WTC11 (cell line): ENCODE measurements around the gene NRP2.

Experiments used
- ATF3 ChIP-seq: sonication (generic); formaldehyde crosslinking; conservative IDR thresholded peaks from 2 replicates; pipeline ENCODE4 v1.8.1; 2022; ENCODE audit warnings: mild to moderate bottlenecking, missing genetic modification reagents
- CBFB ChIP-seq: sonication (generic); formaldehyde crosslinking; IDR thresholded peaks from 2 replicates; pipeline ENCODE4 v1.8.1; 2022; ENCODE audit warnings: mild to moderate bottlenecking, low read depth, missing genetic modification reagents
- FOXK1 ChIP-seq: sonication (generic); formaldehyde crosslinking; IDR thresholded peaks from 2 replicates; pipeline ENCODE4 v1.8.0; 2022; ENCODE audit warnings: mild to moderate bottlenecking, moderate library complexity, missing genetic modification reagents
- MAX ChIP-seq: sonication (generic); formaldehyde crosslinking; IDR thresholded peaks from 2 replicates; pipeline ENCODE4 v1.8.0; 2022; ENCODE audit warnings: mild to moderate bottlenecking, missing genetic modification reagents
- NR1H2 ChIP-seq: sonication (generic); formaldehyde crosslinking; IDR thresholded peaks from 2 replicates; pipeline ENCODE4 v1.9.0; 2021; ENCODE audit warnings: mild to moderate bottlenecking, moderate library complexity, missing genetic modification reagents
- NR3C1 ChIP-seq: sonication (generic); formaldehyde crosslinking; conservative IDR thresholded peaks from 2 replicates; pipeline ENCODE4 v1.8.1; 2023; ENCODE audit warnings: low read depth, mild to moderate bottlenecking, missing genetic modification reagents
- RELA ChIP-seq: sonication (generic); formaldehyde crosslinking; IDR thresholded peaks from 2 replicates; pipeline ENCODE4 v1.8.1; 2022; ENCODE audit warnings: missing genetic modification reagents, mild to moderate bottlenecking, borderline replicate concordance
- SOX15 ChIP-seq: fragments of 250-450 bp; sonication (Bioruptor Pico); IDR thresholded peaks from 2 replicates; pipeline ENCODE4 v1.9.0; 2021; ENCODE audit warnings: mild to moderate bottlenecking
- TEAD4 ChIP-seq: sonication (generic); formaldehyde crosslinking; IDR thresholded peaks from 2 replicates; pipeline ENCODE4 v1.8.0; 2022; ENCODE audit warnings: mild to moderate bottlenecking, missing genetic modification reagents
- USF2 ChIP-seq: sonication (generic); formaldehyde crosslinking; IDR thresholded peaks from 2 replicates; pipeline ENCODE4 v1.8.1; 2023; ENCODE audit warnings: mild to moderate bottlenecking, missing genetic modification reagents, moderate library complexity
- ZNF121 ChIP-seq: sonication (generic); formaldehyde crosslinking; IDR thresholded peaks from 2 replicates; pipeline ENCODE4 v1.8.0; 2023; ENCODE audit warnings: missing genetic modification reagents
- TF ChIP-seq, protein P1 (sequence below): fragments of 200-600 bp; IDR thresholded peaks from 2 replicates; pipeline ENCODE4 v1.8.0; 2022; ENCODE audit warnings: antibody characterized with exemption
- TF ChIP-seq, protein P2 (sequence below): sonication (generic); formaldehyde crosslinking; IDR thresholded peaks from 2 replicates; pipeline ENCODE4 v1.8.1; 2022; ENCODE audit warnings: missing genetic modification reagents, borderline replicate concordance
- TF ChIP-seq, protein P3 (sequence below): sonication (generic); formaldehyde crosslinking; IDR thresholded peaks from 2 replicates; pipeline ENCODE4 v1.8.1; 2022; ENCODE audit warnings: low read depth, mild to moderate bottlenecking, moderate library complexity, missing genetic modification reagents, borderline replicate concordance

DNA sequence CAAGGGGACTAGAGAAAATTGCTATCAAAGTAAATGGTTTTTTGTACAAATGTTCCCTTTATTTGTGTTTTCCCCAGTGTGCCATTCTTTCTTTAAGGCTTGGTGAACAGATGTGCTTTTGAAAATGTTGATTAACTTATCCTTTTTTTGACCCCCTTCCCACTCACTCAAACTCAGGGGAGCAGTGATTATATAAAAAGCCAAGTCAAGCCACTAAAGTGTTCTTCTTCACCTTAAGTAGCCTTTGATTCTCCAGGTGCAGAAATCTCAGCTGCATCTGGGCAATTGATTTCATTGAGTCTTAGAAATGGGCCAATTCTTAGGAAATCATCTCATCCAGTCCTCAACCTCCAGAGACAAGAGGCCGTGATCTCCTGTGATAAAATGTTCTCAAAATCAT lies 107.6 kb downstream of the NRP2 start:
- TF ChIP-seq NR1H2, result no peak
- TF ChIP-seq TEAD4, result no peak
- TF ChIP-seq SOX15, result no peak
- TF ChIP-seq CBFB (CRISPR knock-in tag), result no peak
- TF ChIP-seq, protein P1, sequence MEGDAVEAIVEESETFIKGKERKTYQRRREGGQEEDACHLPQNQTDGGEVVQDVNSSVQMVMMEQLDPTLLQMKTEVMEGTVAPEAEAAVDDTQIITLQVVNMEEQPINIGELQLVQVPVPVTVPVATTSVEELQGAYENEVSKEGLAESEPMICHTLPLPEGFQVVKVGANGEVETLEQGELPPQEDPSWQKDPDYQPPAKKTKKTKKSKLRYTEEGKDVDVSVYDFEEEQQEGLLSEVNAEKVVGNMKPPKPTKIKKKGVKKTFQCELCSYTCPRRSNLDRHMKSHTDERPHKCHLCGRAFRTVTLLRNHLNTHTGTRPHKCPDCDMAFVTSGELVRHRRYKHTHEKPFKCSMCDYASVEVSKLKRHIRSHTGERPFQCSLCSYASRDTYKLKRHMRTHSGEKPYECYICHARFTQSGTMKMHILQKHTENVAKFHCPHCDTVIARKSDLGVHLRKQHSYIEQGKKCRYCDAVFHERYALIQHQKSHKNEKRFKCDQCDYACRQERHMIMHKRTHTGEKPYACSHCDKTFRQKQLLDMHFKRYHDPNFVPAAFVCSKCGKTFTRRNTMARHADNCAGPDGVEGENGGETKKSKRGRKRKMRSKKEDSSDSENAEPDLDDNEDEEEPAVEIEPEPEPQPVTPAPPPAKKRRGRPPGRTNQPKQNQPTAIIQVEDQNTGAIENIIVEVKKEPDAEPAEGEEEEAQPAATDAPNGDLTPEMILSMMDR, result no peak
- no peak for TF ChIP-seq ZNF121 (CRISPR knock-in tag)
- no peak for TF ChIP-seq FOXK1
- TF ChIP-seq, protein P2, sequence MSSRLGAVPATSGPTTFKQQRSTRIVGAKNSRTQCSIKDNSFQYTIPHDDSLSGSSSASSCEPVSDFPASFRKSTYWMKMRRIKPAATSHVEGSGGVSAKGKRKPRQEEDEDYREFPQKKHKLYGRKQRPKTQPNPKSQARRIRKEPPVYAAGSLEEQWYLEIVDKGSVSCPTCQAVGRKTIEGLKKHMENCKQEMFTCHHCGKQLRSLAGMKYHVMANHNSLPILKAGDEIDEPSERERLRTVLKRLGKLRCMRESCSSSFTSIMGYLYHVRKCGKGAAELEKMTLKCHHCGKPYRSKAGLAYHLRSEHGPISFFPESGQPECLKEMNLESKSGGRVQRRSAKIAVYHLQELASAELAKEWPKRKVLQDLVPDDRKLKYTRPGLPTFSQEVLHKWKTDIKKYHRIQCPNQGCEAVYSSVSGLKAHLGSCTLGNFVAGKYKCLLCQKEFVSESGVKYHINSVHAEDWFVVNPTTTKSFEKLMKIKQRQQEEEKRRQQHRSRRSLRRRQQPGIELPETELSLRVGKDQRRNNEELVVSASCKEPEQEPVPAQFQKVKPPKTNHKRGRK (CRISPR knock-in tag), result no peak
- no peak for TF ChIP-seq USF2 (CRISPR knock-in tag)
- no peak for TF ChIP-seq NR3C1
- no peak for TF ChIP-seq ATF3
- no peak for TF ChIP-seq RELA (CRISPR knock-in tag)
- TF ChIP-seq, protein P3, sequence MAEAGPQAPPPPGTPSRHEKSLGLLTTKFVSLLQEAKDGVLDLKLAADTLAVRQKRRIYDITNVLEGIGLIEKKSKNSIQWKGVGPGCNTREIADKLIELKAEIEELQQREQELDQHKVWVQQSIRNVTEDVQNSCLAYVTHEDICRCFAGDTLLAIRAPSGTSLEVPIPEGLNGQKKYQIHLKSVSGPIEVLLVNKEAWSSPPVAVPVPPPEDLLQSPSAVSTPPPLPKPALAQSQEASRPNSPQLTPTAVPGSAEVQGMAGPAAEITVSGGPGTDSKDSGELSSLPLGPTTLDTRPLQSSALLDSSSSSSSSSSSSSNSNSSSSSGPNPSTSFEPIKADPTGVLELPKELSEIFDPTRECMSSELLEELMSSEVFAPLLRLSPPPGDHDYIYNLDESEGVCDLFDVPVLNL (CRISPR knock-in tag), result no peak
- no peak for TF ChIP-seq MAX (CRISPR knock-in tag)
